GM12878 (cell line): ENCODE results near the gene MRPL46. TPM values are rescaled to one million over a fixed set of nuclear protein-coding genes. Genes with fewer than 3 reads are reported as not detected.

Experiments used
- CREB1 ChIP-seq: IDR thresholded peaks from 2 replicates; pipeline ENCODE4 v1.6.1; 2012; ENCODE audit warnings: low read depth, mild to moderate bottlenecking, inconsistent platforms
- CTCF ChIP-seq, 3 experiments: IDR thresholded peaks in 2 of 3; conservative IDR thresholded peaks in 1 of 3; 2 replicates each; pipeline ENCODE4 v1.5.1; 2011; ENCODE audit warnings: low read depth in 3 of 3, low read length in 3 of 3, mild to moderate bottlenecking in 3 of 3, control low read depth in 2 of 3, moderate library complexity in 2 of 3, inconsistent platforms in 1 of 3, mixed read lengths in 1 of 3; ENCODE audit not compliant: control insufficient read depth in 2 of 3, insufficient read depth in 1 of 3; ENCODE audit errors: extremely low read depth in 1 of 3
- IRF4 ChIP-seq: IDR thresholded peaks from 2 replicates; pipeline ENCODE4 v1.6.1; 2011; ENCODE audit warnings: low read depth, low read length
- JUNB ChIP-seq: IDR thresholded peaks from 2 replicates; pipeline ENCODE4 v1.6.1; 2016; ENCODE audit warnings: antibody characterized with exemption, mild to moderate bottlenecking
- JUND ChIP-seq: IDR thresholded peaks from 2 replicates; pipeline ENCODE4 v1.6.1; 2012; ENCODE audit warnings: low read depth, mild to moderate bottlenecking, low read length, improper control_type of control experiment, moderate library complexity
- MYB ChIP-seq: fragments of 150-350 bp; IDR thresholded peaks from 2 replicates; pipeline ENCODE4 v1.6.1; 2014; ENCODE audit warnings: mild to moderate bottlenecking, low read depth, low read length, borderline replicate concordance
- NR2C1 ChIP-seq: fragments of 450-650 bp; IDR thresholded peaks from 2 replicates; pipeline ENCODE4 v1.6.1; 2017; ENCODE audit warnings: antibody characterized with exemption, mild to moderate bottlenecking, moderate library complexity
- NRF1 ChIP-seq: conservative IDR thresholded peaks from 2 replicates; pipeline ENCODE4 v1.6.1; 2011; ENCODE audit warnings: mild to moderate bottlenecking, low read depth, low read length, improper control_type of control experiment
- PAX5 ChIP-seq: IDR thresholded peaks from 2 replicates; pipeline ENCODE4 v1.6.1; 2011; ENCODE audit warnings: low read depth, low read length, borderline replicate concordance
- POLR2A ChIP-seq: IDR thresholded peaks from 2 replicates; pipeline ENCODE4 v1.6.1; 2011; ENCODE audit warnings: low read depth, mild to moderate bottlenecking, low read length
- RAD21 ChIP-seq: IDR thresholded peaks from 2 replicates; pipeline ENCODE4 v1.6.1; 2011; ENCODE audit warnings: mild to moderate bottlenecking, low read depth, low read length, moderate library complexity; ENCODE audit not compliant: insufficient read depth
- RB1 ChIP-seq: fragments of 450-650 bp; formaldehyde crosslinking; IDR thresholded peaks from 2 replicates; pipeline ENCODE4 v1.6.1; 2017; ENCODE audit warnings: mild to moderate bottlenecking, borderline replicate concordance
- RCOR1 ChIP-seq: conservative IDR thresholded peaks from 2 replicates; pipeline ENCODE4 v1.6.1; 2012; ENCODE audit warnings: low read depth, low read length, improper control_type of control experiment
- SMAD1 ChIP-seq: fragments of 450-650 bp; IDR thresholded peaks from 2 replicates; pipeline ENCODE4 v1.6.1; 2018; ENCODE audit warnings: mild to moderate bottlenecking, low read depth; ENCODE audit not compliant: partially characterized antibody
- SMAD5 ChIP-seq: IDR thresholded peaks from 2 replicates; pipeline ENCODE4 v1.6.1; 2016; ENCODE audit warnings: antibody characterized with exemption, low read depth
- STAT1 ChIP-seq: fragments of 450-650 bp; conservative IDR thresholded peaks from 2 replicates; pipeline ENCODE4 v1.6.1; 2014; ENCODE audit warnings: antibody characterized with exemption, mild to moderate bottlenecking
- TCF3 ChIP-seq: IDR thresholded peaks from 2 replicates; pipeline ENCODE4 v1.6.1; 2012; ENCODE audit warnings: low read depth, mild to moderate bottlenecking, low read length, borderline replicate concordance; ENCODE audit not compliant: insufficient read depth
- USF2 ChIP-seq: IDR thresholded peaks from 2 replicates; pipeline ENCODE4 v1.6.1; 2011; ENCODE audit warnings: low read depth, low read length, improper control_type of control experiment, borderline replicate concordance
- ZNF24 ChIP-seq: fragments of 450-650 bp; IDR thresholded peaks from 2 replicates; pipeline ENCODE4 v1.6.1; 2017; ENCODE audit warnings: antibody characterized with exemption, mild to moderate bottlenecking
- ZNF687 ChIP-seq: fragments of 450-650 bp; IDR thresholded peaks from 2 replicates; pipeline ENCODE4 v1.6.1; 2017; ENCODE audit warnings: mild to moderate bottlenecking, moderate library complexity
- ZSCAN29 ChIP-seq: fragments of 450-650 bp; IDR thresholded peaks from 2 replicates; pipeline ENCODE4 v1.6.1; 2017; ENCODE audit warnings: mild to moderate bottlenecking, moderate library complexity
- polyA plus RNA-seq, 11 experiments: library from polyadenylated mRNA; depleted of rRNA in 4 of 11; unstranded in 6 of 11; stranded (reverse) in 5 of 11; fragments of >200 nt; fragmentation: Nextera tagmentation in 4 of 11; fragmentation: Illumina TruSeq in 1 of 11; extraction: Ambion mirVana in 4 of 11; extraction: Trizol in 1 of 11; gene quantifications; 1 replicate in 1 of 11; 2 replicates in 10 of 11; pipeline versions ENCODE4 v1.2.1 to v1.2.3, GENCODE V29; 2011 to 2016; ENCODE audit warnings: inconsistent platforms in 2 of 11, missing spikeins in 2 of 11, low read depth in 1 of 11
- total RNA-seq, 4 experiments: library from RNA; depleted of rRNA in 3 of 4; stranded (reverse); fragments of >200 nt in 3 of 4; fragmentation: Illumina TruSeq in 1 of 4; extraction: Trizol in 1 of 4; gene quantifications; 2 replicates each; pipeline versions ENCODE4 v1.2.1 to v1.2.3, GENCODE V29; 2013 to 2021

The MRPL46 gene
- total and polyA plus RNA-seq, 10 of the 15 experiments (the other 5 are each of a cell fraction or from before 2014, with no cell fraction given): 37.4 to 96.7 (median 52.9) TPM

- no peak for TF ChIP-seq USF2
- TF ChIP-seq MYB: no peak
- TF ChIP-seq IRF4: no peak
- no peak for TF ChIP-seq ZNF687
- TF ChIP-seq POLR2A: peak; percentile 49
- TF ChIP-seq ZSCAN29: no peak
- TF ChIP-seq PAX5: no peak
- TF ChIP-seq CREB1: no peak
- TF ChIP-seq NRF1: no peak
- TF ChIP-seq SMAD1: no peak
- no peak for TF ChIP-seq ZNF24
- TF ChIP-seq RAD21: 0 out of 2 replicates have a peak, but pooled peaks have one; percentile 8
- no peak for TF ChIP-seq STAT1
- no peak for TF ChIP-seq SMAD5
- no peak for TF ChIP-seq RB1
- TF ChIP-seq TCF3: 0 out of 2 replicates have a peak, but pooled peaks have one; percentile 47
- TF ChIP-seq RCOR1: no peak
- no peak for TF ChIP-seq JUNB
- peak; percentile 61 to 76 (median 74) for TF ChIP-seq CTCF (IDR thresholded peaks at IDR 0.05 in 2 of 3, conservative IDR thresholded peaks at IDR 0.05 in 1 of 3; ENCODE audit: control insufficient read depth in 2 of 3, extremely low read depth in 1 of 3, insufficient read depth in 1 of 3, low read depth in 3 of 3, low read length in 3 of 3)
- TF ChIP-seq JUND: no peak
- no peak for TF ChIP-seq NR2C1
These were observed 12.0 kb downstream of the MRPL46 start (continued) for GRCh38 chr15:88454867-88455810.
